ENCODE data around the gene SLC9A4. TPM values are rescaled to one million over a fixed set of nuclear protein-coding genes. Genes with fewer than 3 reads are reported as not detected.

SLC9A4 gene
- total and polyA plus RNA-seq, 10 of the 15 experiments (the other 5 are each of a cell fraction or from before 2014, with no cell fraction given): 0.10 TPM; not detected in 9

DNA sequence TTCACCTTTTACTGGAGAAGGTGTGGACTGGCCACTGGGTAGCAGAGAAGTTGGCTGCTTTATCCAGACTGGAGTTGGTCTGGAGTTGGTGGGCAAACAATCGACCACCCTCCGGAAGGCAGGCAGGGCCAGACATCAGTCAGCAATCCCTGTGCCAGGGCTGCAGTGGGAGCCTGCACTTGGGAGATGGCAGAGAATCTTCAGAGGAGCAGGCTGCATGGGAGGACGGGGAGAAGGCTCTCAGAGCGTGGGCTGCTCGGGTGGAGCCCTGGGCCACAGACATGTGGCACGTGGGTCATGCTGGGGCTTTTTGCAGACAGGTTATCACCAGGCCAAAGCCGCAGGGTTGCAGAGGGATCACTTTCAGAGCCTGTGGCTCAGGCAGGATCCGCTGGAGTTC, 29.6 kb downstream of the SLC9A4 start:
- no peaks in the 10 kb centered on the region; the same call in 2 of the 3 replicates for H3K9me3 ChIP-seq (replicated peaks; ENCODE audit: control insufficient read depth, insufficient read depth, low read length)
- in situ Hi-C loops (cut with MboI): no loop called here
- RAD21 ChIA-PET (ENCODE audit: unreplicated experiment): no interaction called here
- no peaks in the 10 kb centered on the region for H3K4me1 ChIP-seq (ENCODE audit: control insufficient read depth, insufficient read depth, low read length)
- no peaks in the 10 kb centered on the region for H3K36me3 ChIP-seq (ENCODE audit: control insufficient read depth in 2 of 2, insufficient read depth in 2 of 2, low read length in 1 of 2)
- H3K4me2 ChIP-seq (ENCODE audit: control insufficient read depth, insufficient read depth): no peak overlapping the region
- no peak for ATAC-seq
- no peak overlapping the region for H2AFZ ChIP-seq (ENCODE audit: control insufficient read depth, low read depth, low read length)
- H3K9ac ChIP-seq (ENCODE audit: control insufficient read depth, insufficient read depth, low read length): no peak overlapping the region
- 7% methylated on average over 8 of the region's 8 CpGs for WGBS (ENCODE audit: insufficient coverage, insufficient replicate concordance, low lambda C conversion rate, missing lambda C conversion rate)
- DNase-seq (ENCODE audit: low read depth, low spot score): no peak
- no TSS peak for BruUV-seq (replicated peaks)
- SMC1A ChIA-PET (ENCODE audit: uncharacterized antibody, unreplicated experiment): interaction anchor here (1.2 kb wide), 1 partner anchor 201 kb away, joined by 3 read pairs; no protein-coding TSS in a partner anchor
- no peak overlapping the region for H3K27ac ChIP-seq (ENCODE audit: control insufficient read depth, insufficient read depth)
- H3K79me2 ChIP-seq (ENCODE audit: control insufficient read depth, insufficient read depth, low read length): no peaks in the 10 kb centered on the region
- FAIRE-seq: no peak
- no peaks in the 10 kb centered on the region; a peak in 1 of 4 replicates for H3K27me3 ChIP-seq (replicated peaks in 1 of 2; ENCODE audit: control insufficient read depth in 2 of 2, insufficient read depth in 2 of 2, low read length in 1 of 2)
- POLR2A ChIA-PET: interaction anchor here (0.6 kb wide), 1 partner anchor 1193 kb away, joined by 5 read pairs; no protein-coding TSS in a partner anchor
- no peak overlapping the region for H3K4me3 ChIP-seq
- CTCF ChIA-PET: interaction anchor here (1.0 to 2.0 kb wide), 2 partner anchors 29 to 30 kb away, joined by 3 to 6 read pairs; partner anchors contain the start of gene SLC9A4
- H4K20me1 ChIP-seq (ENCODE audit: control insufficient read depth, insufficient read depth): no peaks in the 10 kb centered on the region
- intact Hi-C loops (cut with micrococcal nuclease; ENCODE audit: unreplicated experiment): no loop called here
- TF ChIP-seq CBX5 (IDR thresholded peaks at IDR 0.05; ENCODE audit: low read depth): no peak
- TF ChIP-seq CTCF (IDR thresholded peaks at IDR 0.05 in 2 of 3, conservative IDR thresholded peaks at IDR 0.05 in 1 of 3; ENCODE audit: control insufficient read depth in 2 of 3, extremely low read depth in 1 of 3, insufficient read depth in 1 of 3, low read depth in 3 of 3, low read length in 3 of 3): no peak
- TF ChIP-seq MYB (IDR thresholded peaks at IDR 0.05; ENCODE audit: borderline replicate concordance, low read depth, low read length): no peak
- no peak for TF ChIP-seq POLR2AphosphoS5 (IDR thresholded peaks at IDR 0.05; ENCODE audit: low read length)
- TF ChIP-seq, protein P1, sequence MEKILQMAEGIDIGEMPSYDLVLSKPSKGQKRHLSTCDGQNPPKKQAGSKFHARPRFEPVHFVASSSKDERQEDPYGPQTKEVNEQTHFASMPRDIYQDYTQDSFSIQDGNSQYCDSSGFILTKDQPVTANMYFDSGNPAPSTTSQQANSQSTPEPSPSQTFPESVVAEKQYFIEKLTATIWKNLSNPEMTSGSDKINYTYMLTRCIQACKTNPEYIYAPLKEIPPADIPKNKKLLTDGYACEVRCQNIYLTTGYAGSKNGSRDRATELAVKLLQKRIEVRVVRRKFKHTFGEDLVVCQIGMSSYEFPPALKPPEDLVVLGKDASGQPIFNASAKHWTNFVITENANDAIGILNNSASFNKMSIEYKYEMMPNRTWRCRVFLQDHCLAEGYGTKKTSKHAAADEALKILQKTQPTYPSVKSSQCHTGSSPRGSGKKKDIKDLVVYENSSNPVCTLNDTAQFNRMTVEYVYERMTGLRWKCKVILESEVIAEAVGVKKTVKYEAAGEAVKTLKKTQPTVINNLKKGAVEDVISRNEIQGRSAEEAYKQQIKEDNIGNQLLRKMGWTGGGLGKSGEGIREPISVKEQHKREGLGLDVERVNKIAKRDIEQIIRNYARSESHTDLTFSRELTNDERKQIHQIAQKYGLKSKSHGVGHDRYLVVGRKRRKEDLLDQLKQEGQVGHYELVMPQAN (conservative IDR thresholded peaks at IDR 0.05): no peak
- TF ChIP-seq JUND (IDR thresholded peaks at IDR 0.05; ENCODE audit: low read depth, low read length): no peak
- no peak for TF ChIP-seq PBX3 (IDR thresholded peaks at IDR 0.05; ENCODE audit: insufficient replicate concordance, low read depth, low read length)
- TF ChIP-seq MEF2B (IDR thresholded peaks at IDR 0.05; ENCODE audit: partially characterized antibody, poor library complexity, severe bottlenecking): no peak
- TF ChIP-seq ZNF217 (IDR thresholded peaks at IDR 0.05): no peak
- TF ChIP-seq BCL3 (IDR thresholded peaks at IDR 0.05; ENCODE audit: borderline replicate concordance, insufficient read depth, low read depth, low read length, poor library complexity, severe bottlenecking): no peak
- TF ChIP-seq EED (IDR thresholded peaks at IDR 0.05; ENCODE audit: low read depth): no peak
- TF ChIP-seq EZH2 (IDR thresholded peaks at IDR 0.05; ENCODE audit: borderline replicate concordance, control insufficient read depth, low read depth, low read length): no peak
- no peak for TF ChIP-seq E4F1 (IDR thresholded peaks at IDR 0.05; ENCODE audit: borderline replicate concordance, partially characterized antibody)
